Sciatic nerve (tissue), 2 donors: ENCODE data around the gene DUSP5. TPM values are rescaled to one million over a fixed set of nuclear protein-coding genes. Genes with fewer than 3 reads are reported as not detected.
A peak's percentile ranks its signal among the peaks of the same experiment; 100 is the strongest.
"Not testable (repeated sequence)": the region's sequence is repeated elsewhere in the genome, so short reads cannot be mapped to it uniquely, and the experiment has no call there.

Experiments used
- ATAC-seq: fragments of 200-7000 bp; cut with Tn5 transposase; one replicate; pipeline ENCODE4 v1.9.1; 2020; ENCODE audit warnings: mild to moderate bottlenecking, moderate library complexity
- DNase-seq: peaks from one replicate; pipeline ENCODE4 v3.0.0-alpha.2; 2020; ENCODE audit warnings: low spot score
- intact Hi-C: fragments of 100-400 bp; cut with DNase I; formaldehyde crosslinking; loops from one replicate; pipeline ENCODE4 v1.14.2; 2022
- total RNA-seq: library from RNA; stranded (reverse); fragmentation: NEBNext Ultra II Directional; extraction: Animal tissue kit (Norgen Biotek cat#: 25700); gene quantifications from one replicate; pipeline ENCODE4 v1.2.1, GENCODE V29; 2021
- donor health status: DM: no; HTN: no; CAD: no.
- donor health status: DM: no; HTN: no; CAD: no.

Gene DUSP5
- 53.5 TPM for total RNA-seq

GRCh38 chr10:110497438-110498086 is at the start of gene DUSP5:
DUSP5 (plus strand) TSS chr10:110497907; CDS start chr10:110498122, 215 bp downstream.
- ATAC-seq (peak; percentile 91), DNase-seq (peak; percentile 96)
- intact Hi-C loops, result no loop called here

DNA sequence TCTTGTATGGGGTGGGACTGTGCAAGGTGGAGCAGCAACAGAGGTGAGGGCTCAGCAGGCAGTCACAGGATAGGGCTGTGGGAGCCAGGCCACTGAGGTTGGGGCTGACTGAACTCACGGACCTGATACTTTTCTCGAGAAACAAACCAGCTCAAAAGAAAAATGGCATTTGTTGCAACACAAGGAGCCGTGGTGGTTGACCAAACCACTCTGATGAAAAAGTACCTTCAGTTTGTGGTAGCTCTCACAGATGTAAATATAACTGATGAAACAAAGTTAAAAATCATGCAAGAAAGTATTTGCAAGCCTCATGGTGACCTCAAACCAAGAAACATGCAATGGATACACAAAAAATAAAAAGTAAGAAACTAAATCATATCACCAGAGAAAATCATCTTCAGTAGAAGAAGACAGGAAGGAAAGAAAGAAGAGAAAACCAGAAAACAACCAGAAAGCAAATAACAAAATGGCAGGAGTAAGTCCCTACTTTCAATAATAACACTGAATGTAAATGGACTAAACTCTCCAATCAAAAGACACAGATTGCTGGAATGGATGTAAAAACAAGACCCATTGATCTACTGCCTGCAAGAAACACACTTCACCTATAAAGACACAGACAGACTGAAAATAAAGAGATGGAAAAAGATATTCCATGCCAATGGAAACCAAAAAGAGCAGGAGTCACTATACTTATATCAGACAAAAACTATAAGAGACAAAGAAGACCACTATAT is 48.9 kb upstream of the DUSP5 start:
- ATAC-seq (no peak), DNase-seq (peak; percentile 13)
- intact Hi-C loops, result no loop called here

DNA sequence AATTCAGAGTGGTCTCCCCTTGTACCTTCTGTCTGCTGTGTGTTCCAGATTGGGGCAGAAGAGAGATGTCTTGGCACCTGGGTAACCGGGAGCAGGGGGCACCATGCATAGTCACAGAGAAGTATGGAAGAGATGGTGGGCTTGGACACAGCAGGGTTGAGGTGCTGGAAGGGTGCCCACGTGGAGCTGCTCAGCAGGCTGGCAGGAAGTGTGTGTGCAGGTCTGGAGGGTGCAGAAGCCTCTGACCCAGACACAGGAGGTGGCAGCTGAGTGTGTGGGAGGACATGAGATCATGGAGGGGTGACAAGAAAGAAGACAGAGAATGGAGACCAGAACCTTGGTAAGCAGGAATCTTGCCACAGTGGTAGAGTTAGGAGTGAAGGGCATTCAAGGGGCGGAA is 42.3 kb upstream of the DUSP5 start:
- intact Hi-C loops, result no loop called here
- peak; percentile 28 for DNase-seq
- no peak for ATAC-seq

- intact Hi-C loops, result no loop called here
- no peak for ATAC-seq
- peak; percentile 53 for DNase-seq
Observed at GRCh38 chr10:110456046-110456445, 41.7 kb upstream of the DUSP5 start.

- ATAC-seq (no peak), DNase-seq (peak; percentile 35)
- intact Hi-C loops, result no loop called here
Observed at GRCh38 chr10:110456523-110457091, 41.1 kb upstream of the DUSP5 start.

GRCh38 chr10:110457851-110458250 is 39.9 kb upstream of the DUSP5 start:
- intact Hi-C loops, result no loop called here
- peak; percentile 43 for DNase-seq
- ATAC-seq, result no peak

DNA sequence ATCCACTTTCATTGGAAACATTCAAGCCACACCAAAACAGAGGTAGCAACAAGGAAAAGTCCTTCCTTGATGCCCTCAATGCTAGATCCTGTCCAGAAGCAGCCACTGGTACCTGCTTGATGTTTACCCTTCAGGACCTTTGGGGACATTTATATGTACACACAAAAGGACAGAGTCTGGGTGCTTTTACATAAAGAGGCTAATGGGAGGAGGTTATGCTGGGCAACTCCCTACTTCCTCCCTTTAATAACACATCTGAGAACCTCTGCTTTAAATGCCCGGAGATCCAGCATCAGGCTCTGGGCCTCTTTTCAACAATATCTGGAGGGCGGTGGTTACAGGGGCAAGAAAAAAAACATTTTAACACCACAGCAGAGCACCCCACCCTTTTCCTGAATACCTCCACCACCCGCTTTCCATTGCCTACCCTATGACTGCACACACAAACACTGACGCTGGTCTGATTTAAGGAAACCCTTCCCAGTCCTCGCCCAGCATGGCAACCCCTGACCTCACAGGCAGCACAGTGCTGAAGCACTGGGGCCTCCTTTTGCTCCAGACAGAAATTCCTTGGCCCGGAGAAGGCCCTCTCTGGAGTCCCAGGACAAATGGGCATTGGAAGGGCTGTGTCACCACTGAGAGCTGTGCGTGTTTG is 39.3 kb upstream of the DUSP5 start:
- DNase-seq, result no peak
- intact Hi-C loops, result no loop called here
- peak; percentile 70 for ATAC-seq

- DNase-seq (no peak), ATAC-seq (no peak)
- intact Hi-C loops, result no loop called here
Observed at GRCh38 chr10:110459600-110459999, 38.1 kb upstream of the DUSP5 start.

DNA sequence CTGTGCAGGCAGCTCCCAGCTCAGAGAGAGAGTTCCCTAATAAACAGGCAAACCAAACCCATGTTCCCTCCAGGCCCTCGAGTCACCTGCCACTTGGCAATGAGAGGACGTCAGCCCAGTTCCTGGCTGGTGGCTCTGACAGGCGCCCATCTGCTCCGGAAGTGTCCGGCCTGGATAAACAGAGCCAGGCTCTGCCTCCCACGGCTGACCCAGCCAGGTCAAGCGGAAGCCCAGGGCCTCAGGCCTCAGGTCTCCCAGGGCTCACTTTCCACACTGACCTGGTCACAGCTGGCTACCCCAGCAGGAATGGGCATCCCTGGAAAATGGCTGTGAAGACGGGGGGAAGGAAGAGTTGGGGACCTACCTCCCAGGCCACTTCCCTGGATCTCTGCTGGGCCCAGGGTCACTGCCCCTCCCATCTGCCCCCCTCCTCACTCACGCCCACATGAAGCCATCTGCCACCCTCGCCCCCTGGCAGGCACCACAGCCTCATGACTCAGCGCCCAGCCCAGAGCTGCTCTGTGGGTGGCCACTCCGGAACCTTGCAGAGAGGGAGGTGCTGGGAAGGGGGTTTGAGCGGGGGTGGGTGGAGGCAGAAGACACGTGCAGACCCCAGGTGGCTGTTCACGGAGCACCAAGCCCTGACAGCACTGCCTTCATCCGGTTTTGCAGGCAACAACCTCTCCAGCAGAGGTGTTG is 37.4 kb upstream of the DUSP5 start:
- intact Hi-C loops, result no loop called here
- ATAC-seq, result peak; percentile 36
- no peak for DNase-seq

GRCh38 chr10:110461088-110461487 is 36.6 kb upstream of the DUSP5 start:
- DNase-seq (peak; percentile 54), ATAC-seq (no peak)
- intact Hi-C loops, result no loop called here

DNA sequence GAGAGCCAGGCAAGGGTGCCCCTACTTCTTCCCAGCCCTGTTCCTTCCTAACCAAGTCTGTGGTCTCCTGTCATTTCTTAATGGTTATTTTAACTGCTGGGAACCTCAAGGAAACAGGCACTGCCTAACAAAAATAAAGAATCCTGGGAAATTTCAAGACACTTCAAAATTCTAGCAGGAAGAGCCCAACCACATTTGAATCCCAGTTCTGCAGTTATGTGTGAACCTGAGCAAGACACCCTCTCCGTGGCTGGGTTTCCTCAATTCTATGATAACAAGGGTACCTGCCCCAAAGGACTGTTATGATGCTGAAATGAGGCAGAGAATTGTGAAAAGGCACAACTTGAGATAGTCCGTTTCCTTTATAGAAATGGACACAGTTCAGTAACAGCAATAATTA is 36.2 kb upstream of the DUSP5 start:
- DNase-seq (no peak), ATAC-seq (no peak)
- intact Hi-C loops, result no loop called here

- ATAC-seq (peak; percentile 24), DNase-seq (no peak)
- intact Hi-C loops, result no loop called here
Observed at GRCh38 chr10:110462166-110463095, 35.3 kb upstream of the DUSP5 start.

GRCh38 chr10:110468258-110468657 is 29.4 kb upstream of the DUSP5 start:
- ATAC-seq, intact Hi-C loops, DNase-seq: not testable (repeated sequence)

GRCh38 chr10:110470541-110470940 is 27.2 kb upstream of the DUSP5 start:
- DNase-seq, intact Hi-C loops, ATAC-seq: not testable (repeated sequence)

DNA sequence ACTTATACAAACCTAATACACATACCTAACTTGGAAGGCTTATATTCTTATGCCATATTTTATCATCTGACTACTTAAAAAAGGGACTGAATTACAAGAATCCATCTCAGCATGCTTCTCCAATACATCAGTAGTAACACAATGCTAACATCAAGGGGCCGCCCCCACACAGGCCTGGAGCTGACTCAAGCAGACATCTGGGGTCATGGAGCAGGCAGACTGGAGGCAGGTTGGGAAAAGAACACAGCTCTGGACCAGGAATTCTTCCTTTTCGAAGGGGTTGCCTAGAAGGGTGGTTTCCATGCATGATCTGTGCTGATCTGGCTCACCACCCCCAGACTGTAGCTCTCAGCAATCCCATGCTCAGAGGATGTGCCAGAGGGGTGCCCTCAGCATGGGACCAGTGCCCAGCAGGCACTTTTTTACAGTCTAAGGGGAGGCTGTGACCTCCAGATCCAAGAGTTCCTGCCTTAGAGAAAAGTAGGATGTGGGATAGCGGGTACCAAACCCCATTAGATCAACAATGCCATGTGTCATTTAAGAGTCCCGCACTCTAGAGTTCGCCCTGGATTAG is 26.1 kb upstream of the DUSP5 start:
- intact Hi-C loops, result no loop called here
- DNase-seq (no peak), ATAC-seq (no peak)

DNA sequence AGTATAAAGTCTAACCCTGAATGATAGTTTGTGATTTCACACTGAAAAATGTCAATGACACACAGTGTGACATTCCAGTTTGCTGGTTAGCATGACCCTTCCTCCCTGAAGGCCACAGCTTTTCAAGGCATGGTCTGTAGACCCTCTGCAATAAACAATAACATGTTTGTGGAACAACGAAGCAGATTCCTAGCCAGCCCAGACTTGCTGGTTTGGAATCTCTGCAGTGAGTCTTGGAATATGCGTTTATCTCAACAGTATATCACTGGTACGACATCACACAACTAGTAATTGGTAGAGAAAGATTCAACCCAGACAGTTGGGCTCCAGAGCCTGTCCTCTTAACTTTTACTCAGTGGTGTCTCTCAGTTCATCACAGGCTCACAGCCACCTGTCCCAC is 23.7 kb upstream of the DUSP5 start:
- DNase-seq, result no peak
- ATAC-seq, result no peak
- intact Hi-C loops, result no loop called here

DNA sequence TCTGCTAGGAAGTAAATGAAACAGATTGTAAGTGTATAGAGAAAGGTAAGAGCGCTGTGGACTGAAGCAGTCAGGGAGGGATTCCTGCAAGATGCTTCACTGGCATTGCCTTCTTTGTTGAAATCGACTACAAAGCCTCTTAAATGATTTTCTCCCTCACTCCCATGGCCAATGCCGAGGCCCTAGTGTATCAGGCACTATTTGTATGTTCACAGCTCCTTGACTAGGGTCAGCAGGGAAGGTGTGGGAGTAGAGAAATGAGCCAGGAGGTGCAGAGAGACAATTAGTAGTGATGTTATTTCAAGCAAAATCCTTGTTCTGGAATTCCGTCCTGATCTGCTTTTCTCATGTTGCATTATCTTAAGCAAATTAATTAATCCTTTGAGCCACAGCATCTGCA is 22.9 kb upstream of the DUSP5 start:
- DNase-seq, result no peak
- no peak for ATAC-seq

More for the DNA sequence above, 22.9 kb upstream of the DUSP5 start:
- intact Hi-C loops, result no loop called here
